Adipose tissue (tissue), 3 donors: Measurements from ENCODE around the gene TMEM128. TPM values are rescaled to one million over a fixed set of nuclear protein-coding genes. Genes with fewer than 3 reads are reported as not detected.
"Not testable (repeated sequence)": the region's sequence is repeated elsewhere in the genome, so short reads cannot be mapped to it uniquely, and the experiment has no call there.

ENCODE experiments used
- H3K27ac ChIP-seq: one replicate; pipeline ENCODE4 v1.5.1; 2013; ENCODE audit warnings: low read depth, low read length
- WGBS, 3 donors: extraction: QIAGEN DNeasy Blood & Tissue Kit; methylation state at CpG; one replicate each; pipeline ENCODE4 v1.1.7; 2013; 5-methylcytosine and 5-hydroxymethylcytosine counted together
- polyA plus RNA-seq, 3 donors: library from polyadenylated mRNA; stranded (reverse); fragments of 200-250 nt; gene quantifications; one replicate each; pipeline ENCODE4 v1.2.3, GENCODE V29; 2013
- donor health status: healthy with polysubstance abuse.
- donor health status: Bipolar disorder and iron deficiency.
- donor health status: healthy.

The TMEM128 gene
- polyA plus RNA-seq, 3 donors, result 13.9 to 26.3 (median 25.2) TPM

- no peak overlapping the region for H3K27ac ChIP-seq
- WGBS, 3 donors, result 62 to 70% (median 69%) methylated on average over 6 of the region's 6 CpGs
Measured at GRCh38 chr4:4260185-4260751, 12.2 kb upstream of the TMEM128 start.

- H3K27ac ChIP-seq, result no peak overlapping the region
- WGBS, 3 donors, result 22 to 48% (median 39%) methylated on average over 9 of the region's 9 CpGs
Measured at GRCh38 chr4:4259484-4260100, 11.6 kb upstream of the TMEM128 start.

- not testable (repeated sequence) for H3K27ac ChIP-seq
- WGBS, 3 donors, result 83 to 98% (median 86%) methylated on average over 3 of the region's 3 CpGs
Measured at GRCh38 chr4:4257705-4258104, 9.7 kb upstream of the TMEM128 start.

GRCh38 chr4:4256799-4257198, 8.8 kb upstream of the TMEM128 start:
- 58 to 73% (median 63%) methylated on average over 10 of the region's 10 CpGs for WGBS, 3 donors
- H3K27ac ChIP-seq, result no peak overlapping the region

GRCh38 chr4:4254666-4255065, 6.6 kb upstream of the TMEM128 start:
- 45 to 82% (median 81%) methylated on average over 6 of the region's 6 CpGs for WGBS, 3 donors

GRCh38 chr4:4254199-4254598, 6.2 kb upstream of the TMEM128 start:
- WGBS, 3 donors, result 85 to 87% (median 85%) methylated on average over 11 of the region's 11 CpGs

More at GRCh38 chr4:4254666-4255065, 6.6 kb upstream of the TMEM128 start:
- H3K27ac ChIP-seq, result no peak overlapping the region

GRCh38 chr4:4249866-4250265, 1.8 kb upstream of the TMEM128 start:
- H3K27ac ChIP-seq, result no peak overlapping the region
- WGBS, 3 donors, result 78 to 90% (median 89%) methylated on average over 8 of the region's 8 CpGs

More at GRCh38 chr4:4254199-4254598, 6.2 kb upstream of the TMEM128 start:
- H3K27ac ChIP-seq, result no peak overlapping the region

- not testable (repeated sequence) for H3K27ac ChIP-seq
- 86 to 97% (median 96%) methylated on average over 15 of the region's 15 CpGs for WGBS, 3 donors
Measured at GRCh38 chr4:4249342-4249741, 1.3 kb upstream of the TMEM128 start.

- WGBS, 3 donors, result 18 to 27% (median 24%) methylated on average over 10 of the region's 10 CpGs
- H3K27ac ChIP-seq, result no peak overlapping the region
Measured at GRCh38 chr4:4248885-4249203, 821 bp upstream of the TMEM128 start.

GRCh38 chr4:4247696-4248028, 361 bp downstream of the TMEM128 start:
- 0 to 1% (median 1%) methylated on average over 12 of the region's 12 CpGs for WGBS, 3 donors
- H3K27ac ChIP-seq, result peak overlapping the region; percentile 16

GRCh38 chr4:4245172-4245571, 2.9 kb downstream of the TMEM128 start:
- no peak overlapping the region for H3K27ac ChIP-seq
- 90 to 98% (median 95%) methylated on average over 1 of the region's 1 CpG for WGBS, 3 donors

GRCh38 chr4:4239551-4239950, 8.5 kb downstream of the TMEM128 start:
- WGBS, 3 donors, result 92 to 96% (median 94%) methylated on average over 3 of the region's 3 CpGs
- H3K27ac ChIP-seq, result not testable (repeated sequence)

- no peak overlapping the region for H3K27ac ChIP-seq
- 94 to 100% (median 98%) methylated on average over 2 of the region's 2 CpGs for WGBS, 3 donors
Measured at GRCh38 chr4:4233610-4234009, 14.4 kb downstream of the TMEM128 start.

- 66 to 79% (median 73%) methylated on average over 1 of the region's 1 CpG for WGBS, 3 donors
- no peak overlapping the region for H3K27ac ChIP-seq
Measured at GRCh38 chr4:4228356-4228668, 19.7 kb downstream of the TMEM128 start.

GRCh38 chr4:4227510-4228355, 20.3 kb downstream of the TMEM128 start:
- 7 to 10% (median 8%) methylated on average over 43 to 51 of the region's 51 CpGs for WGBS, 3 donors
- H3K27ac ChIP-seq, result no peak overlapping the region

GRCh38 chr4:4226606-4227438, 21.2 kb downstream of the TMEM128 start, which contains the start of gene OTOP1:
OTOP1 (minus strand) TSS chr4:4226929; CDS start chr4:4226864, 65 bp downstream.
- 13 to 16% (median 15%) methylated on average over 59 to 82 of the region's 82 CpGs for WGBS, 3 donors
- H3K27ac ChIP-seq, result no peak within 1 kb of the TSS

- no peak overlapping the region for H3K27ac ChIP-seq
- 13 to 15% (median 15%) methylated on average over 37 to 41 of the region's 41 CpGs for WGBS, 3 donors
Measured at GRCh38 chr4:4225915-4226605, 22.0 kb downstream of the TMEM128 start.

- WGBS, 3 donors, result 71 to 77% (median 75%) methylated on average over 5 of the region's 5 CpGs
- no peak overlapping the region for H3K27ac ChIP-seq
Measured at GRCh38 chr4:4217113-4217512, 30.9 kb downstream of the TMEM128 start.
